Erythroblast (primary cell): ENCODE data around the gene MTMR6.

ENCODE experiments used
- GATA1 ChIP-seq: IDR thresholded peaks from 2 replicates; pipeline ENCODE4 v1.6.1; 2011; ENCODE audit warnings: low read depth, mild to moderate bottlenecking, control low read depth, low read length, moderate library complexity
- POLR2A ChIP-seq: IDR thresholded peaks from 2 replicates; pipeline ENCODE4 v1.6.1; 2011; ENCODE audit warnings: mild to moderate bottlenecking, low read length

GRCh38 chr13:25242956-25243355, 44.3 kb downstream of the MTMR6 start:
- TF ChIP-seq POLR2A (no peak), GATA1 (no peak)
